ENCODE data around the gene SV2B.

DNA sequence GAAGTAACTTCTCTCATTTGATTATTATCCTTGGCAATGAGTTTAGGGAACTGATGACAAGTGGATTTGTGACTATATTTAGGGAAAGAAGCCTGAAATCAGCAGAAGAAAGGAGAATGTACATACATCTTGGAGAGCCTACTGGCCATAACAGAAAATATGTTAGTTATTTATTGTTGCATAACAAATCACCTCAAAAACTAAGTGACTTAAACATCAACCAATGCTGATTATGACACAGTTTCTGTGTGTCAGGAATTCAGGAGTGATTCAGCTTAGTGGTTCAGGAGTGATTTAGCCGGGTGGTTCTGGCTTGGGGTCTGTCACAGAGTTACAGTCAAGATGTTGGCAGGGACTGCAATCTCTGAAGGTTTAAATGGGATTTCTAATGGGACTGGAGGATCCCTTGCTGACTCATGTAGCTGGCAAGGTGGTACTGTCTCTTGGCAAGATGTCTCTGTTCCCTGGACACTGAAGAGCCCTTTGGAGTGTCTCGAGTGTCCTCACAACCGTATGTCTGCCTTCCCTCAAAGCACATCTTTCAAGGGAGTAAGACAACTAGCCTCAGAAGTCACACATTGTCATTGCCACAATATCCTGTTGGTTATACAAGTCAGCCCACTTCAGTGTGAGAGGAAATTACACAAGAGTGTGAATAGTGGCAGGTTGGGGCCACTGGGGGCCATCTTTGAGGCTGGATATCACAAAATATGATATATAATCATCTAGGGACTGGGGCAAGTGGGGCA is 248.9 kb downstream of the SV2B start:
- TF ChIP-seq, protein P1, sequence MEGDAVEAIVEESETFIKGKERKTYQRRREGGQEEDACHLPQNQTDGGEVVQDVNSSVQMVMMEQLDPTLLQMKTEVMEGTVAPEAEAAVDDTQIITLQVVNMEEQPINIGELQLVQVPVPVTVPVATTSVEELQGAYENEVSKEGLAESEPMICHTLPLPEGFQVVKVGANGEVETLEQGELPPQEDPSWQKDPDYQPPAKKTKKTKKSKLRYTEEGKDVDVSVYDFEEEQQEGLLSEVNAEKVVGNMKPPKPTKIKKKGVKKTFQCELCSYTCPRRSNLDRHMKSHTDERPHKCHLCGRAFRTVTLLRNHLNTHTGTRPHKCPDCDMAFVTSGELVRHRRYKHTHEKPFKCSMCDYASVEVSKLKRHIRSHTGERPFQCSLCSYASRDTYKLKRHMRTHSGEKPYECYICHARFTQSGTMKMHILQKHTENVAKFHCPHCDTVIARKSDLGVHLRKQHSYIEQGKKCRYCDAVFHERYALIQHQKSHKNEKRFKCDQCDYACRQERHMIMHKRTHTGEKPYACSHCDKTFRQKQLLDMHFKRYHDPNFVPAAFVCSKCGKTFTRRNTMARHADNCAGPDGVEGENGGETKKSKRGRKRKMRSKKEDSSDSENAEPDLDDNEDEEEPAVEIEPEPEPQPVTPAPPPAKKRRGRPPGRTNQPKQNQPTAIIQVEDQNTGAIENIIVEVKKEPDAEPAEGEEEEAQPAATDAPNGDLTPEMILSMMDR (conservative IDR thresholded peaks at IDR 0.05; ENCODE audit: low read depth, low read length) = no peak
- no peak for TF ChIP-seq EZH2 (IDR thresholded peaks at IDR 0.05; ENCODE audit: borderline replicate concordance, low read depth, low read length, poor library complexity, severe bottlenecking)

All from A673 (cell line).